ENCODE data around the gene OR51I1. TPM values are rescaled to one million over a fixed set of nuclear protein-coding genes. Genes with fewer than 3 reads are reported as not detected.

The OR51I1 gene, protein sequence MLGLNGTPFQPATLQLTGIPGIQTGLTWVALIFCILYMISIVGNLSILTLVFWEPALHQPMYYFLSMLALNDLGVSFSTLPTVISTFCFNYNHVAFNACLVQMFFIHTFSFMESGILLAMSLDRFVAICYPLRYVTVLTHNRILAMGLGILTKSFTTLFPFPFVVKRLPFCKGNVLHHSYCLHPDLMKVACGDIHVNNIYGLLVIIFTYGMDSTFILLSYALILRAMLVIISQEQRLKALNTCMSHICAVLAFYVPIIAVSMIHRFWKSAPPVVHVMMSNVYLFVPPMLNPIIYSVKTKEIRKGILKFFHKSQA
- not detected for total RNA-seq
- long read RNA-seq, donor 1 = 0 reads
- long read RNA-seq, donor 2 = 0 reads

DNA sequence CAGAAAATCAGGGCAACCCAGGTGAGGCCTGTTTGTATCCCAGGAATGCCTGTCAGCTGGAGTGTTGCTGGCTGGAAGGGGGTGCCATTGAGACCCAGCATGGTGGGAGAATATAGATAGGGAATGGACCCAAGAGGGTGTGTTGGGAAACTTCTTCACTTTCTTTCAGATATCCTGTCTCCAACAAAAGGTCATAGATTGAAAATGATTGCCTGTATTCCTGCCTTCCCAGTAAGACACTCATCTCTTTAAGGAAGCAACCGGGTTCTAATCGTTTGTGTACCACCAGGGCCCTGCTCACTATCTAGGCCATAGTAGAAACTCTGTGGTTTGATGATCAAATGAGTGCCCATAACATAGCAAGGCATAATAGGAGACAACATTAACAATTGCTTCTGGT lies at the start of gene OR51I1:
TSS of gene OR51I1 (minus strand) at position 101 of the 400 bp plus-strand sequence. CDS start at position 101, 0 bp downstream.
- DNase-seq (ENCODE audit: low spot score) = no peak

DNA sequence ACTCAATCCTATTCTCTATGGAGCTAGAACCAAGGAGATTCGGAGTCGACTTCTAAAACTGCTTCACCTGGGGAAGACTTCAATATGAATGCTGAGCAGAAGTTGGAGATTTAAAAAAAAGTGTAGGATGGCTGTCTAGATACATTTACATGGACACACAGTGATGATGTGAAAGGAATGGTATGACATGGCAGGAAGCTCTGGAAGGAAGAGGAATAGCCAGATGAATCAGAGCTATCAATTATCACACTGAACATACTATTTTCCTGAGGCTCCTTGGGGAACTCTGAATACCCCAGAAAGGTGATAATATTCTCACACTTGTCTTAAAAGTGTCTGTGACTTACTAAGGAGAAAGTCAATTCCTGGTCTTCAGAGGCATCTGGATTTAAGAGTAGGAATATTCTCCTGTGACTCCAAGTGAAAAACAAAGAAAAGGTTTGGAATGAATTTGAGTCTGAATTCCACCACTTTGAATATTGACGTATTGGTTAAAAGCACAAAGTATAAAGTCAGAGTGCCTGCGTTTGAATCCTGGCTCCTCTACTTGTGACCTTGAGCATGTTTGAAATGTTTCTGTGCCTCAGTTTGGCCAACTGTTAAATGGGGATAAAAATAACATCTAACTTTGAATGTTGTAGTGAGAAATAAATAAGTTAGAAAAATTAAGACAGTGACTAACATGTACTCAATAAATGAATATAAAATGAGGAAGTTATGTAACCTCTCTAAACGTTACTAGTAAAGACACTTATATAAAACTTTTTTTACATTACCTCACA lies 48.5 kb upstream of the OR51I1 start:
- intact Hi-C loops (cut with DNase I) = no loop called here
- DNase-seq (ENCODE audit: low spot score) = no peak

More for the DNA sequence above, at the start of gene OR51I1:
- intact Hi-C loops (cut with DNase I) = no loop called here

DNA sequence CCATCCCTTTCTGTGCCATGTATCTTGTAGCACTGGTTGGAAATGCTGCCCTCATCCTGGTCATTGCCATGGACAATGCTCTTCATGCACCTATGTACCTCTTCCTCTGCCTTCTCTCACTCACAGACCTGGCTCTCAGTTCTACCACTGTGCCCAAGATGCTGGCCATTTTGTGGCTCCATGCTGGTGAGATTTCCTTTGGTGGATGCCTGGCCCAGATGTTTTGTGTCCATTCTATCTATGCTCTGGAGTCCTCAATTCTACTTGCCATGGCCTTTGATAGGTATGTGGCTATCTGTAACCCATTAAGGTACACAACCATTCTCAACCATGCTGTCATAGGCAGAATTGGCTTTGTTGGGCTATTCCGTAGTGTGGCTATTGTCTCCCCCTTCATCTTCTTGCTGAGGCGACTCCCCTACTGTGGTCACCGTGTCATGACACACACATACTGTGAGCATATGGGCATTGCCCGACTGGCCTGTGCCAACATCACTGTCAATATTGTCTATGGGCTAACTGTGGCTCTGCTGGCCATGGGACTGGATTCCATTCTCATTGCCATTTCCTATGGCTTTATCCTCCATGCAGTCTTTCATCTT lies 47.6 kb upstream of the OR51I1 start:
- intact Hi-C loops (cut with DNase I) = no loop called here

DNA sequence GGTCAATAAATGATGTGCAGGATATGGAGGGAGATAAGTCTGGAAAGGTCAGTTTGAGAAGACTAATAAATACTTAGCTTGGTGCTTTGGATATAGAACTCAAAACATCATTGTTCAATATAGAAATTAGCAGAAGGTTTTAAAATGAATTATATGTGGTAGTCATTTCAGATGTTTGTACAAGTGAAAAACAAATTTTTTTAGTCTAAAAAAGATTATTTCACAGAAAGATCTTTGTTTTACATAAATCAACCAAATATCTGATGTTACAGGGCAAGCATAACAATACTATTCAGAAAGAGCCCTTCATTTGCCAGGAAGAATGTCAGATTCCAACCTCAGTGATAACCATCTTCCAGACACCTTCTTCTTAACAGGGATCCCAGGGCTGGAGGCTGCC lies 47.1 kb upstream of the OR51I1 start, which contains the start of gene OR52D1:
TSS of gene OR52D1 (plus strand) at position 301 of the 400 bp plus-strand sequence. CDS start at position 323, 22 bp downstream.
- no peak for DNase-seq (ENCODE audit: low spot score)
- intact Hi-C loops (cut with DNase I) = no loop called here

More for the DNA sequence above, 47.6 kb upstream of the OR51I1 start:
- no peak for DNase-seq (ENCODE audit: low spot score)

DNA sequence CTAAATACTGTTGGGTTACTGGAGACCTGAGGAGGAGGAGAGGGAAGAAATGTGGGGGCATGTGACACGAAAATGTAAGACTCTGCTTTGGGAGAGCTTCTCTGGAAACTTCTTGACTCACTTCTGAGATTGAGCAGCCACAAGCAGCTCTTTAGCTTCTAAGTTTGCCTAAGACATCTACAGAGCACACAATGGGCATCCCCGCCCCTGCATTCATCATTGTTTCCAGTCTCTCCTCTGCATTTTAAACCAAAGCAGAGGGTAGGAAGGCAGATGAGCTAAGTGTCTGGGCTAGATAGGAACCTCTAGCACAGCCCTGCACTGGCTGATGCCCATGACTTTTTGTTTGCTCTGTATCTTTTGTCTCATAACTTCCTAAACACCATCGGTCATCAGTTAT lies 45.1 kb upstream of the OR51I1 start:
- no peak for DNase-seq (ENCODE audit: low spot score)
- intact Hi-C loops (cut with DNase I) = no loop called here

DNA sequence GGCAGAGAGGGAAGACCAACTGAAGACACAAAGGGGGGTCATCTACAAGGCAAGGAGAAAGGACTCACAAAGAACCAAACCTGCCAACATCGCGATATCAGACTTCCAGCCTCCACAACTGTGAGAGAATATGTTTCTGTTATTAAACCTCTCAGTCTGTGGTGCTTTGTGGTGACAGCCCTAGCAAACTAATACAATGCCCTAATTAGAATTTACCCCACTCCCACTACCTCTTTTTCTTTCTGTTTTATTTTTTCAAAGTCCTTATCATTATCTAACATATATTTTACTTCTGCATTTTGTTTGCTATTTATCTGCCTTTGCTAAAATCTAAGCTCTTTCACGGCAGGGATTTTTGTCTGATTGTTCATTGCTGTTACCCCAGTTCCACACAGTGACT lies 44.7 kb upstream of the OR51I1 start:
- intact Hi-C loops (cut with DNase I) = no loop called here
- no peak for DNase-seq (ENCODE audit: low spot score)

DNA sequence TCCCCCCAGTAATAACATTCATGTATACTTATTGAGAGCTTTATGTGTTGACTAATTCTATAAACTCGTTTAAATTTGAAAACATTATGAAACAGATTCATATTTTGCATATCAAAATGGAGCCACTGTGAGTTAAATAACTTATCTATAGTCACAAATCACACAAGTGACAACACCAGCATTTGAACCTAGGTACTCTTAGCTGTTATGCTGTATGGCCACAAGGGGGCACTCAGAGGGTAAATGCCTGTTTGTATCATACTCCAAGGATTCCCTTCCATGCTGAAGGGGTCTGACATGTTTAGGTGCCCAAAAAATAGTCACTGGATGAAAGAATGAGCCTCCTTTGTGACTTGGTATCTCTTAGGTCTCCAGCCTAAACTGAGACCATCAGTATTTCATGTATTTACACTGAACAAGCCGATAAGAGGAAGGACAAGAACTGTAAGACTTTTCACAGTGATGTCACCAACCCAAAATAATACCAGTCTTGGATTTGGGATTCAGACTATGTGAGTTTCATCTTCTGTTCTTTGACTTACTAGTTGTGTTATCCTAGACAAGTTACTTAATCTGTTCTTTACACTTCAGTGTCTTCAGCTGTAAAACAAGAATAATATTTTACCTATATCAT lies 35.0 kb upstream of the OR51I1 start:
- intact Hi-C loops (cut with DNase I) = no loop called here
- no peak for DNase-seq (ENCODE audit: low spot score)

DNA sequence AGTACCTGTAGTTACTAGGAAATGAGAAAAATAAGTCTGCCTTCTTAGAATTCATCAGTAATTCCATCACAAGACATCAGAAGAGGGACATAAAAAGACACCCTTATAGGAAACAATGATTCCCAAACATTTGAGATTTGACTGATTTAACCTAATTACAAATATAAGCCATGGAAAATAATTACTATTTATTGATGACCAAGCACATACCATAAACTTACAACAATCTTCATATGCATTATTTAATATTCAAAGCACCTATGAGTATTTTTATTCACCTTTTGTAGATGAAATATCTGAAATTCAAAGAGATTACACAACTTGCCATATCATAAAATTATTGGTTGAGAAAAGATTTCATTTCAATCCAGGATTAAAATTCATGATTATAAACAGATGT lies 32.6 kb upstream of the OR51I1 start:
- no peak for DNase-seq (ENCODE audit: low spot score)
- intact Hi-C loops (cut with DNase I) = no loop called here

DNA sequence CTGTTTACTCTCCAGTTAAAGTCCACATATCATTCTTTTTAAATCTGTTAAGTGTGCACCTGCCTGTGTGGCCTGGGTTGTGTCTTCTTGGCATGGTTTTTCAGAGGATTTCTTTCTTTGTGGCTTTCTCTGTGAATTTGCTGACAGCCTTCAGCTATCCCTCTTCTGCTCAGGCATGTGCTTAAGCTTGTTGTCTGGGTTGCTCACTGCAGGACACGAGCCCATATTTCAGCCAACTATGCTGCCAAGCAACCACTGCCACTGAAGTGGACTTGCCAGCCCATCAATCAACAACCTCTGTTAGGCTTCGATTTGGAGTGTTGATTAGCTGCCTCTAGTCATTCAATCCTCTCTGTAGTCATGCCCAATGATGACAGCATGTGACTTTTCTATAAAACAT lies 26.2 kb upstream of the OR51I1 start:
- intact Hi-C loops (cut with DNase I) = no loop called here
- DNase-seq (ENCODE audit: low spot score) = no peak

DNA sequence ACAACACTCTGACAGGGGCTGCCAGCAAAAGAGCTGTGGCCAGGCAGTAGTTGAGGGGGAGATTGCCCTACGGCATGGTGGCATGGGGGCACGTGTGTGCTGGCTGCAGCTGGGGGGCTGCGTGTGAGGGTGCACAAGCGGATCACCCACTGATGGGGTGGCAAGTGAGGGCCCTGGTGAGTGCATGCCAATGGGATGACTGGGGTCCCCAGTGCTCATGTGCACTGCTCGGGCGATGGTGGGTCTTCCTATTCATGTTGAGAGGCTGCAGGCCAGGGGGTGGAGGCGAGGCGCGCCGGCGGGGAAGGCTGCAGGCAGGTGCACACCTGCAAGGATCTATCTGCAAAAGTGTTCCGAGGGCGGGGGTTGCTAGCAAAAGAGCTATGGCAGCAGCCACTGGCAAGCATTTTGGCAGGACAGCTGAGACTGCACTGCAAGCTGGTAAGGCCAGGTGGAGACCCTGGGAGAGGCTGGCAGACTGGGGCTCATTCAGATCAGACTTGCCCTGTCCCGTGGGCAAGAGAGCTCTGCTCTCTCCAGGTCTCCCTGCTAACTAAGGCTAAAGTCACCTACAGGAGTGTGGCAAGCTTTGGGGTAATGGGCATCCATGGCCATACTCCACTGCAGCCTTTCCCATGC lies 19.8 kb upstream of the OR51I1 start:
- peak; percentile 78 for DNase-seq (ENCODE audit: low spot score)
- intact Hi-C loops (cut with DNase I) = no loop called here

DNA sequence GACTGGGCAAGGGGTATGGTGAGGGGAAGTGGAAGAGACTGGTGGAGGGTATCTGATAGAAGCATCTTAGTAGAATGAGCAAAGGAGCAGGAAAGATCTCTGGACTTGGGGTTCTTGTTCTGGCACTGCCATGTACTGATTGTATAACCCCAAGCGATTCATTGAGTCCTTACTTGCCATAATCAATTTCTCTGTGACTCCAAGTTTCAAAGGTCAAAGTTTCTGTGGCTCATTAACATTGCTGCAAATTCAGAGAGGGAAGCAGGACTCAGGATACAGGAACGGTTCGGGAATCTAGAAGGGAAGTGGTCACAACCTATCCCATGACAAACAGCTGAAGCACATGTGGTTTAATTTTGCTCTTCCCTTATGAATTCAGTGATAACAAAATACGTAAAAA lies 8.1 kb upstream of the OR51I1 start:
- DNase-seq (ENCODE audit: low spot score) = no peak
- intact Hi-C loops (cut with DNase I) = no loop called here

DNA sequence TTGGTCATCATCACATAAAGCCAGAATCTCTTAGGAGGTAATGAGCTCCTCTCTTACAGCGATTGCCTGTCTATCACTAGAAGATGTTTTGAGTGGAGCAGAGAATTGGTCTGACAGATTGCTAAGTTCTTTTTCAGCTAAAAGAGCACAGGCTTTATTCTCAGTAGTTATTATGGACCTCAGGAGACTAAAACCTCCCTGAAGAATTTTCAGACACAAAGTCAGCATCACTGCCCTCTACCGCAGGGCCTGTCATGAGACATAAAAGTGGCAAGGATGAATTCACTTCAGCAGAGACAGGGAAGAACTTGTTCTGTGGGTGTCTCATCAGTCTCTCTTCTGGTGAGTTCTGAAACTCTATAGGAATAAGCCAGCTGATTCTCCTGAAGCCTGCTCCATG lies 7.7 kb upstream of the OR51I1 start, which contains the start of gene OR51I2:
TSS of gene OR51I2 (plus strand) at position 301 of the 400 bp plus-strand sequence. CDS start 4,166 bp downstream, outside the sequence.
- intact Hi-C loops (cut with DNase I) = no loop called here
- DNase-seq (ENCODE audit: low spot score) = no peak

DNA sequence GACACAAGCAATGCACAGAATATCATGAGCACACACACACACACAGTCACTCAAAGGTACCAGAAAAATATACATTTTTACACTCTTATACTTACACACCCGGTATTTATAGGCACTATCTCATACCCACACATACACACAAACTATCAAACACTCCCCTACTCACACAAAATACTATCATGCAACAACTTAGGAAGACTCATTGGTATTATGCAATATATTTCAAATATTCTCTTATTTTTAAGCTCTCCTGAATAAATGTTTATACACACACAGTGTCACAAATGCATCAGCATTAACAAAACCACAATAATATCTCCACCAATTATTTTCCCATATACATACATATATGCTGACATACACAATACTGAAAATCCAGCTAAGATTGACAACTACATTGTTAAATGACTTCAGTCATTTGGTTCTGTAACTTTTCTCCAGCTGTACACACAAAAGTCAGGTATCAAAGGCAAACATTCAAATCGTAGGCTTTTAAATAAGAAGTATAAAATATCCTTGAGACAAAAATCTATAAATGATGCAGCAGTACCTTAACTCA lies 2.6 kb upstream of the OR51I1 start:
- no peak for DNase-seq (ENCODE audit: low spot score)
- intact Hi-C loops (cut with DNase I) = no loop called here

DNA sequence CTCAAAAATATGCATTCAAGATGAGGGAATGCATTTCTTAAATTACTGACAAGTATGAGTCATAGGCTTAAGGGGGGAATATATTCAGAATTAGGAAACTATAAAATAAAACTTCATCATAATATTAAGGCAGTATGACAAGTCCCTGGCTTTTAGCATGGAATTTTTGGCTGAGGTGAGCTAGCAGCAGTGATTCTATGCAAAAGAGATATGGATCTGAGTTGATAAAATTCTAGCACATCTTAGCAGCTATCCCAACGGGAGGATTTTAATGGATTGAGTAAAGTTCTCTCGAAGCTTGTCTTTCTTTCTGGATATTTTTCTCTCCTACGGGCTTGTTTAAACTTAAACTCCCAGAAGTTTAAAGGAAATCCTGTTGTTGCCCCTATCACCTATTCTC lies 18.2 kb downstream of the OR51I1 start:
- no peak for DNase-seq (ENCODE audit: low spot score)
- intact Hi-C loops (cut with DNase I) = no loop called here

DNA sequence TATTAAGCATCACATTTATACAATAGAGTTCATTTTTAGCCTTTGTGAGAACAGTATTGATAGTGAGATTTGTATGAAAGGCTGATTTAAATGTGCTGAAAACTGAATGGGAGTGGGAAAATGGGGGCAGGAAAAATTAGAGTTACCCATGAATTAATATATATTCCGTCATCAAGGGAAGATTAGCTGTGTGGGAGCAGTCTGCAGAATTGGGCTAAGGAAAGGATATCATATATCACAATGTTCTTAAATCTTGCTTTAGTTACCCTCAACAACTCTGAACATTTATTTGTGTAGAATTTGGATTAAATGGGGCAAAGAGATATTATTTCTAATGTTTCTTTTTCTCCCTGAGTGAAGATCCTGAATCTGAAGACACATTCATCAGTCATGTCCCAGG lies 19.5 kb downstream of the OR51I1 start, which contains the start of gene OR51Q1:
TSS of gene OR51Q1 (plus strand) at position 301 of the 400 bp plus-strand sequence. CDS start at position 391, 90 bp downstream.
- intact Hi-C loops (cut with DNase I) = no loop called here
- DNase-seq (ENCODE audit: low spot score) = no peak

DNA sequence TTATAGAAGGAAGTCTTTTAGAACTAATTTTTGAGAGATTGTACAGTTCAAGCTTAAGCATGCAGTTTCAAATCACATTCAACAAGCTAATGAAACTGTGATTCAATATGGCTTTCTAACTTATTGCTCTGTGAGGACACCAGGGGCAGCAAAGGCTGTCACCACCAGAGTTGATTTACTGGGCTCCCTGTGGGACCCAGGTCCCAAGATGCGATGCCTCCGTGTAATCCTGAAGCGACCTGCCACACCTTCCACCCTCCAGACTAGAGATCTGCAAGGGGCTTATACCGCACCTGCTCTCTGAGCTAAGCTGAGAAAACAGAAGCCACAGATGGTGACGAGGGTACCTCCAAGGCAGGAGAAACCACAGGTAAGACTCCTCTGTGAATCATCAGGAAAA lies 20.3 kb downstream of the OR51I1 start:
- intact Hi-C loops (cut with DNase I) = no loop called here
- no peak for DNase-seq (ENCODE audit: low spot score)

DNA sequence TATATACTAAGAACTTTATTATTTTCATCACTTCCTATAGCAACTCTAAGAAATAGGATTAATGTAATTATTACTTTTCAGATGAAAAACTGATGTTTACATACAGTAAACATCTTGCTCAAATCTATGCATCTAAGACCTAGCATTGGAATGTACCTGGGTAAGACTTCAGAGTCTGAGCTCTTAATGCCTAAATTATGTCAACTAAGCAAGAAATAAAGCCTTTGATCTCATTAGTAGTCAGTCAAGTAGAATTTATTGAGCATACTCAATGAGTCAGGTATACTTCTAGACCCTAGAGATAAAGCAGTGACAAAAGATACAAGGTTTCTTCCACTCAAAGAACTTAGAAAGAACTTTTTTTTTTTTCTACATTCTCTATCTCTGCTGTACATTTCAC lies 36.1 kb downstream of the OR51I1 start:
- DNase-seq (ENCODE audit: low spot score) = no peak
- intact Hi-C loops (cut with DNase I) = no loop called here

DNA sequence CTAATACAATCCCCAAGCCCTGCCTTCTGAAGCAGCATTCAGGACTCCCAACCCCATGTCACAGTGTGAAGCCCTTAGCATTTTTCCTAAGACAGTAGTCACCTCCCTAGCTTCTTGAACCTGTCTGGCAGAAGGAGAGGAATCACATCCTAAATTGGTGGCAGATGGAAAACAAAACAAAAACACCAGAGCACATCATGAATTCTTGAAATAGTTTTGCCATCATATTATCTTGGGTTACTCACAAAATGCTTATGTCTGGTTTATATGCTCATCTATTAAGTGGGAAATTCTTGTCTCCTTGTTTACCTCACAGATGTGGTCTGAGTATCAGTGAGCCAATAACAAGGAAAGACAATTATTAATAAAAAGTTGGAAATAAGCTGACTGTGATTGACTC lies 42.4 kb downstream of the OR51I1 start:
- DNase-seq (ENCODE audit: low spot score) = no peak
- intact Hi-C loops (cut with DNase I) = no loop called here

DNA sequence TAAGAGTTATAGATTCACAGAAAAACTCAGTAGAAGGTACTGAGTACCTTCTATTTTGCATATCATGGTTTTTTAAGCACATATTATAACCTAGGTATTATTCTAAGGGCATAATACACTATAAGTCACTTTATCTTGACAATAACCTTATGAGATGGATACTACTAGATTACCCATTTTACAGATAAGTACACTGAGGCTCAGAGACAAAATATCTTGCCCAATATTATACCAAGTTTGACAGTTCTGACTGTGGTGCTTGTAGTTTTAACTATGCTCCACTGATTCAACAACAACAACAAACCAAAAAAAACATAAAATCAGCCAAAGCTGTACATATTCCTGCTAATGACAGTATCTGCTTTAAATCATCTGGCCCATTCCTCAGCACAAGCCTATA lies 47.2 kb downstream of the OR51I1 start:
- no peak for DNase-seq (ENCODE audit: low spot score)
- intact Hi-C loops (cut with DNase I) = no loop called here
